Measurements from ENCODE around the gene STARD5.

Gene STARD5

GRCh38 chr15:81304226-81304625 lies 19.7 kb downstream of the STARD5 start:
- TF ChIP-seq EZH2phosphoT487 (IDR thresholded peaks at IDR 0.05; ENCODE audit: borderline replicate concordance, low read length) (no peak), CTCF (IDR thresholded peaks at IDR 0.05; ENCODE audit: low read depth, low read length, poor library complexity, severe bottlenecking) (no peak)
- H3K4me3 ChIP-seq (ENCODE audit: low read length) = peak overlapping the region; percentile 84
- peak overlapping the region; percentile 78 for H3K27ac ChIP-seq (ENCODE audit: low read depth, low read length)
- H3K9me2 ChIP-seq (replicated peaks; ENCODE audit: control insufficient read depth, low read length) = no peaks in the 10 kb centered on the region
- peaks cover 58% of the 10 kb centered on the region for H3K4me1 ChIP-seq (ENCODE audit: control insufficient read depth, low read length)
- H3K79me2 ChIP-seq (ENCODE audit: control insufficient read depth, low read length) = peaks cover 41% of the 10 kb centered on the region
- no peaks in the 10 kb centered on the region for H3K9me3 ChIP-seq (ENCODE audit: control insufficient read depth, insufficient read depth, low read length)
- no peaks in the 10 kb centered on the region for H3K27me3 ChIP-seq (ENCODE audit: control insufficient read depth, low read length)
- H3K36me3 ChIP-seq (ENCODE audit: control insufficient read depth, low read length) = peaks cover 98% of the 10 kb centered on the region
- no peaks in the 10 kb centered on the region for H4K20me1 ChIP-seq (ENCODE audit: control insufficient read depth, insufficient read depth, low read depth, low read length)
- H3K4me2 ChIP-seq (ENCODE audit: low read length) = peak overlapping the region; percentile 99
- peaks cover 17% of the 10 kb centered on the region for H3F3A ChIP-seq (ENCODE audit: control insufficient read depth, insufficient read depth)

GRCh38 chr15:81303244-81304225 lies 20.4 kb downstream of the STARD5 start:
- Histone ChIP-seq H3K27ac (ENCODE audit: low read depth, low read length) (peak overlapping the region; percentile 78), H3K9me2 (replicated peaks; ENCODE audit: control insufficient read depth, low read length) (no peaks in the 10 kb centered on the region), H3K4me3 (ENCODE audit: low read length) (peak overlapping the region; percentile 84), H3K79me2 (ENCODE audit: control insufficient read depth, low read length) (peaks cover 48% of the 10 kb centered on the region), H3K36me3 (ENCODE audit: control insufficient read depth, low read length) (peaks cover 98% of the 10 kb centered on the region), H3F3A (ENCODE audit: control insufficient read depth, insufficient read depth) (peaks cover 17% of the 10 kb centered on the region), H4K20me1 (ENCODE audit: control insufficient read depth, insufficient read depth, low read depth, low read length) (no peaks in the 10 kb centered on the region), H3K4me2 (ENCODE audit: low read length) (peak overlapping the region; percentile 99), H3K27me3 (ENCODE audit: control insufficient read depth, low read length) (no peaks in the 10 kb centered on the region), H3K4me1 (ENCODE audit: control insufficient read depth, low read length) (peaks cover 65% of the 10 kb centered on the region), H3K9me3 (ENCODE audit: control insufficient read depth, insufficient read depth, low read length) (no peaks in the 10 kb centered on the region)
- no peak for TF ChIP-seq CTCF (IDR thresholded peaks at IDR 0.05; ENCODE audit: low read depth, low read length, poor library complexity, severe bottlenecking)
- TF ChIP-seq EZH2phosphoT487 (IDR thresholded peaks at IDR 0.05; ENCODE audit: borderline replicate concordance, low read length) = no peak

- peak overlapping the region; percentile 84 for H3K4me3 ChIP-seq (ENCODE audit: low read length)
- H4K20me1 ChIP-seq (ENCODE audit: control insufficient read depth, insufficient read depth, low read depth, low read length) = no peaks in the 10 kb centered on the region
- H3F3A ChIP-seq (ENCODE audit: control insufficient read depth, insufficient read depth) = peaks cover 17% of the 10 kb centered on the region
- H3K9me3 ChIP-seq (ENCODE audit: control insufficient read depth, insufficient read depth, low read length) = no peaks in the 10 kb centered on the region
- H3K4me1 ChIP-seq (ENCODE audit: control insufficient read depth, low read length) = peaks cover 74% of the 10 kb centered on the region
- peak overlapping the region; percentile 78 for H3K27ac ChIP-seq (ENCODE audit: low read depth, low read length)
- no peaks in the 10 kb centered on the region for H3K27me3 ChIP-seq (ENCODE audit: control insufficient read depth, low read length)
- TF ChIP-seq CTCF (IDR thresholded peaks at IDR 0.05; ENCODE audit: low read depth, low read length, poor library complexity, severe bottlenecking) = no peak
- no peak for TF ChIP-seq EZH2phosphoT487 (IDR thresholded peaks at IDR 0.05; ENCODE audit: borderline replicate concordance, low read length)
- H3K36me3 ChIP-seq (ENCODE audit: control insufficient read depth, low read length) = peaks cover 97% of the 10 kb centered on the region
- H3K79me2 ChIP-seq (ENCODE audit: control insufficient read depth, low read length) = peaks cover 56% of the 10 kb centered on the region
- peak overlapping the region; percentile 99 for H3K4me2 ChIP-seq (ENCODE audit: low read length)
- H3K9me2 ChIP-seq (replicated peaks; ENCODE audit: control insufficient read depth, low read length) = no peaks in the 10 kb centered on the region
Observed at GRCh38 chr15:81302701-81303109, 21.2 kb downstream of the STARD5 start.

Measured in DOHH2 (cell line).